ENCODE measurements around the gene ATP1A1. TPM values are rescaled to one million over a fixed set of nuclear protein-coding genes. Genes with fewer than 3 reads are reported as not detected.

The ATP1A1 gene
- total RNA-seq, 1 experiment from 2014 or later = 286 TPM

- TF ChIP-seq MXD4 (CRISPR knock-in tag; IDR thresholded peaks at IDR 0.05; ENCODE audit: borderline replicate concordance) = no peak
- TF ChIP-seq ZNF138 (CRISPR knock-in tag; conservative IDR thresholded peaks at IDR 0.05) = no peak
- TF ChIP-seq MYBL2 (CRISPR knock-in tag; IDR thresholded peaks at IDR 0.05) = no peak
- no peak for TF ChIP-seq EMX1 (CRISPR knock-in tag; IDR thresholded peaks at IDR 0.05)
- TF ChIP-seq ATF2 (CRISPR knock-in tag; IDR thresholded peaks at IDR 0.05; ENCODE audit: borderline replicate concordance, low read depth) = no peak
- no peak for TF ChIP-seq CREM (CRISPR knock-in tag; IDR thresholded peaks at IDR 0.05)
- TF ChIP-seq ATF1 (CRISPR knock-in tag; IDR thresholded peaks at IDR 0.05) = no peak
- no peak for TF ChIP-seq ARID4B (CRISPR knock-in tag; IDR thresholded peaks at IDR 0.05; ENCODE audit: borderline replicate concordance)
- no peak for TF ChIP-seq ATF6 (CRISPR knock-in tag; IDR thresholded peaks at IDR 0.05)
- TF ChIP-seq AFF4 (CRISPR knock-in tag; IDR thresholded peaks at IDR 0.05; ENCODE audit: borderline replicate concordance) = no peak
- TF ChIP-seq PRRX2 (CRISPR knock-in tag; IDR thresholded peaks at IDR 0.05) = no peak
Observed at GRCh38 chr1:116368241-116368640, 4.8 kb upstream of the ATP1A1 start (continued).

GRCh38 chr1:116370181-116370580 lies 2.9 kb upstream of the ATP1A1 start:
- POLR2A ChIA-PET = no interaction called here
- Mint-ChIP-seq H3K27ac (no peak overlapping the region), H3K27me3 (ENCODE audit: low read depth) (peaks cover 21% of the 10 kb centered on the region), H3K4me3 (no peak overlapping the region), H3K9me3 (no peaks in the 10 kb centered on the region), H3K4me1 (peaks cover 22% of the 10 kb centered on the region), H3K36me3 (no peaks in the 10 kb centered on the region)
- ATAC-seq (no peak), DNase-seq (ENCODE audit: low spot score) (no peak)
- CTCF ChIA-PET = interaction anchor here (1.1 to 2.4 kb wide), 2 partner anchors 115 to 117 kb away, joined by 3 to 13 read pairs; no protein-coding TSS in a partner anchor
- TF ChIP-seq RELA (CRISPR knock-in tag; IDR thresholded peaks at IDR 0.05; ENCODE audit: borderline replicate concordance) = no peak
- no peak for TF ChIP-seq ZNF396 (CRISPR knock-in tag; IDR thresholded peaks at IDR 0.05; ENCODE audit: borderline replicate concordance)
- TF ChIP-seq PREB (CRISPR knock-in tag; IDR thresholded peaks at IDR 0.05; ENCODE audit: borderline replicate concordance) = no peak
- no peak for TF ChIP-seq FOXK1 (CRISPR knock-in tag; IDR thresholded peaks at IDR 0.05)
- no peak for TF ChIP-seq ZNF281 (CRISPR knock-in tag; IDR thresholded peaks at IDR 0.05)
- no peak for TF ChIP-seq GABPB1 (CRISPR knock-in tag; IDR thresholded peaks at IDR 0.05)
- TF ChIP-seq CREM (CRISPR knock-in tag; IDR thresholded peaks at IDR 0.05) = no peak
- no peak for TF ChIP-seq SMAD3 (CRISPR knock-in tag; IDR thresholded peaks at IDR 0.05; ENCODE audit: borderline replicate concordance)
- TF ChIP-seq PRRX2 (CRISPR knock-in tag; IDR thresholded peaks at IDR 0.05) = no peak
- no peak for TF ChIP-seq CBFB (CRISPR knock-in tag; IDR thresholded peaks at IDR 0.05; ENCODE audit: low read depth)
